GM23248 (cell line): ENCODE measurements around the gene POC1A. TPM values are rescaled to one million over a fixed set of nuclear protein-coding genes. Genes with fewer than 3 reads are reported as not detected.

ENCODE experiments used
- DNase-seq: peaks from one replicate; pipeline ENCODE4 v3.0.0-alpha.2; 2015
- H2AFZ ChIP-seq: fragments of 200-600 bp; sonication (generic); 2 replicates; pipeline ENCODE4 v1.6.1; 2016; ENCODE audit warnings: antibody characterized with exemption
- H3F3A ChIP-seq: fragments of 200-600 bp; sonication (generic); 2 replicates; pipeline ENCODE4 v1.6.1; 2016; ENCODE audit warnings: mild to moderate bottlenecking, antibody characterized with exemption, mixed run types; ENCODE audit not compliant: insufficient read depth
- H3K27ac ChIP-seq: fragments of 200-600 bp; sonication (generic); 2 replicates; pipeline ENCODE4 v1.5.1; 2016; ENCODE audit warnings: mild to moderate bottlenecking
- H3K27me3 ChIP-seq: fragments of 200-600 bp; sonication (generic); replicated peaks from 2 replicates; pipeline ENCODE4 v1.6.1; 2016; ENCODE audit warnings: mild to moderate bottlenecking; ENCODE audit not compliant: insufficient read depth
- H3K36me3 ChIP-seq: fragments of 200-600 bp; sonication (generic); 2 replicates; pipeline ENCODE4 v1.6.1; 2016; ENCODE audit warnings: low read depth, mild to moderate bottlenecking
- H3K4me1 ChIP-seq: fragments of 200-600 bp; sonication (generic); 2 replicates; pipeline ENCODE4 v1.6.1; 2016; ENCODE audit warnings: mild to moderate bottlenecking; ENCODE audit not compliant: insufficient read depth
- H3K4me2 ChIP-seq: fragments of 200-600 bp; sonication (generic); one replicate; pipeline ENCODE4 v1.6.1; 2016; ENCODE audit warnings: mild to moderate bottlenecking; ENCODE audit not compliant: unreplicated experiment
- H3K4me3 ChIP-seq: fragments of 200-600 bp; sonication (generic); 2 replicates; pipeline ENCODE4 v1.5.1; 2016; ENCODE audit warnings: mild to moderate bottlenecking
- H3K79me2 ChIP-seq: fragments of 200-600 bp; sonication (generic); 2 replicates; pipeline ENCODE4 v1.6.1; 2016; ENCODE audit warnings: mild to moderate bottlenecking; ENCODE audit not compliant: insufficient read depth
- H3K9ac ChIP-seq: fragments of 200-600 bp; sonication (generic); 2 replicates; pipeline ENCODE4 v1.6.1; 2016; ENCODE audit warnings: mild to moderate bottlenecking
- H3K9me2 ChIP-seq: fragments of 200-600 bp; sonication (generic); 2 replicates; pipeline ENCODE4 v1.6.1; 2016; ENCODE audit warnings: mixed run types, mild to moderate bottlenecking, moderate library complexity; ENCODE audit not compliant: insufficient read depth
- H3K9me3 ChIP-seq: fragments of 200-600 bp; sonication (generic); one replicate; pipeline ENCODE4 v1.6.1; 2017; ENCODE audit warnings: low read depth
- H4K20me1 ChIP-seq: fragments of 200-600 bp; sonication (generic); 2 replicates; pipeline ENCODE4 v1.6.0; 2016; ENCODE audit not compliant: insufficient read depth
- EZH2 ChIP-seq: fragments of 200-600 bp; sonication (generic); IDR thresholded peaks from 2 replicates; pipeline ENCODE4 v1.6.1; 2018; ENCODE audit warnings: antibody characterized with exemption, mild to moderate bottlenecking; ENCODE audit not compliant: insufficient read depth, poor library complexity, severe bottlenecking
- EZH2phosphoT487 ChIP-seq: fragments of 200-600 bp; sonication (generic); IDR thresholded peaks from 2 replicates; pipeline ENCODE4 v1.6.1; 2018; ENCODE audit warnings: antibody characterized with exemption, moderate library complexity, mild to moderate bottlenecking, low read depth; ENCODE audit not compliant: insufficient read depth
- WGBS, 2 experiments: methylation state at CpG; one replicate each; pipeline ENCODE4 v1.1.6; 2015 to 2017; ENCODE audit warnings: low lambda C conversion rate in 2 of 2, low coverage in 1 of 2; ENCODE audit errors: missing lambda C conversion rate in 2 of 2; 5-methylcytosine and 5-hydroxymethylcytosine counted together
- in situ Hi-C: fragments of 300-500 bp; cut with MboI; formaldehyde crosslinking; loops from 2 replicates; pipeline ENCODE4 v1.15.0; 2020
- polyA plus RNA-seq: library from polyadenylated mRNA; unstranded; fragments of >200 nt; fragmentation: Nextera tagmentation; extraction: Ambion mirVana; gene quantifications from 2 replicates; pipeline ENCODE4 v1.2.1, GENCODE V29; 2016
- total RNA-seq: library from RNA; depleted of rRNA; stranded (reverse); fragments of >200 nt; shearing (Covaris generic); gene quantifications from 2 replicates; pipeline ENCODE4 v1.2.3, GENCODE V29; 2014

Gene POC1A
- total and polyA plus RNA-seq, 2 experiments from 2014 or later, result 5.2 to 11.0 TPM

GRCh38 chr3:52084954-52085680 lies 69.1 kb downstream of the POC1A start:
- Histone ChIP-seq H3K79me2 (no peaks in the 10 kb centered on the region), H3K4me2 (no peak overlapping the region), H3K9ac (no peak overlapping the region), H3K9me2 (no peaks in the 10 kb centered on the region), H3K9me3 (no peaks in the 10 kb centered on the region), H3K27ac (no peak overlapping the region), H3K4me1 (peaks cover 21% of the 10 kb centered on the region), H3K36me3 (no peaks in the 10 kb centered on the region), H3K27me3 (no peaks in the 10 kb centered on the region), H2AFZ (no peak overlapping the region), H3F3A (no peaks in the 10 kb centered on the region), H3K4me3 (no peak overlapping the region), H4K20me1 (no peaks in the 10 kb centered on the region)
- no peak for DNase-seq
- no peak for TF ChIP-seq EZH2phosphoT487
- 94 to 96% methylated on average over 7 to 12 of the region's 13 CpGs for WGBS, 2 experiments
- in situ Hi-C loops, result no loop called here

- no peak overlapping the region for H2AFZ ChIP-seq
- H3K27me3 ChIP-seq, result no peaks in the 10 kb centered on the region
- H3K9me2 ChIP-seq, result no peaks in the 10 kb centered on the region
- DNase-seq, result no peak
- no peak overlapping the region for H3K27ac ChIP-seq
- H3K36me3 ChIP-seq, result no peaks in the 10 kb centered on the region
- peaks cover 14% of the 10 kb centered on the region; the same call in 1 of the 2 replicates for H3K4me1 ChIP-seq
- H3K4me2 ChIP-seq, result no peak overlapping the region
- H3K4me3 ChIP-seq, result no peak overlapping the region
- no peaks in the 10 kb centered on the region for H3K9me3 ChIP-seq
- TF ChIP-seq EZH2phosphoT487 (no peak), EZH2 (no peak)
- H3K9ac ChIP-seq, result no peak overlapping the region
- no peaks in the 10 kb centered on the region for H3F3A ChIP-seq
- no peaks in the 10 kb centered on the region for H4K20me1 ChIP-seq
- no peaks in the 10 kb centered on the region for H3K79me2 ChIP-seq
- WGBS, 2 experiments, result 88 to 90% methylated on average over 9 of the region's 9 CpGs
- in situ Hi-C loops, result no loop called here
These were observed 69.8 kb downstream of the POC1A start for GRCh38 chr3:52084216-52084945.

DNA sequence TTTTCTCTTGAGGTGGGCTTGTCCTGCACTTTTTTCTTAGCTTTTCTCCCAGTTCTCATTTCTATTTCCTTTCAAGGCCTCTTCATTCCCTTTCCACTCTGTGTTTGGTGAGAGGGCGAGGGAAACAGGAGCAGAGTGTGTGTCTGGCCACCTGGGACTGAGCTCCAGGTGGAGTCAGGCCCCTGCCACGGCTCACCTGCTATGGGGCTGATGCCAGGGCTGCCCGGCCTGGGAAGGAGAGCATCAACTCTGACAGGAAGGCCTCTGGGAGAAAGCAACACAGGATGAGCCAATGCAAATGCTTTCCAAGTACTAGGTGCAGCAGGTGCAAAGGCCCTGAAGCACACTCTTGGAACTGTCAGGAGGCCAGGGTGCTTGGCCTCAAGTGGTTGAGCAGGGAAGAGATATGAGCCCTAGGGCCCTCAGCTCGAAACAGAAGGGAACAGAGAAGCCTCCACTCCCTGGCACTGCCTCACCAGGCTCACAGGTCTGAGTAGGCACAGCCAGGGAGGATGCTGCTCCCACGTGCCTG lies 70.6 kb downstream of the POC1A start:
- Histone ChIP-seq H3F3A (no peaks in the 10 kb centered on the region), H3K36me3 (no peaks in the 10 kb centered on the region), H3K9me2 (no peaks in the 10 kb centered on the region), H3K4me3 (no peak overlapping the region), H3K27ac (no peak overlapping the region), H3K4me1 (peaks cover 9% of the 10 kb centered on the region; the same call in 1 of the 2 replicates), H3K4me2 (no peak overlapping the region), H3K79me2 (no peaks in the 10 kb centered on the region), H4K20me1 (no peaks in the 10 kb centered on the region), H3K9me3 (no peaks in the 10 kb centered on the region), H3K27me3 (no peaks in the 10 kb centered on the region), H3K9ac (no peak overlapping the region), H2AFZ (no peak overlapping the region)
- DNase-seq, result no peak
- in situ Hi-C loops, result no loop called here
- TF ChIP-seq EZH2, result no peak
- TF ChIP-seq EZH2phosphoT487, result no peak
- WGBS, 2 experiments, result 77 to 82% methylated on average over 5 of the region's 5 CpGs

DNA sequence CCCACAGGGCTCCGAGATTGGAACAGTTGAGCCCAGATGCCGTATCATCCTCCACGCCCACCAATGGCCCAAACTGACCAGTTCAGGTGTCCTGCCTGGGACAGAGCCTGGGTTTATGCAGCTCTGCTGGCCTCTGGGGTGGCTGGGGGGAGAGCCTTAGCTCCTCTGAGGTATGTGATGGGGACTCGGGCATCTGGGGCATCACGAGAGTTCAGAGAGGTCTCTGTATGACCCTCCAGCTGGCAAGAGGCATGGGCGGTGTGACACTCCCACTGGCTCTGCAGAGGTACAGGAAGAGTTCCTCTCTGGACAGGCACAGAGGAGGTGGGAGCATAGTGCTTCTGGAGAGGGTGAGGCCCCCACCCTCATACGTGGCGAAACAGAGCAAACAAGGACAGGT lies 71.3 kb downstream of the POC1A start:
- 90 to 96% methylated on average over 8 of the region's 8 CpGs for WGBS, 2 experiments
- no peaks in the 10 kb centered on the region for H3K9me2 ChIP-seq

More for the DNA sequence above, 71.3 kb downstream of the POC1A start:
- no peak for DNase-seq
- H3K9ac ChIP-seq, result no peak overlapping the region
- no peak overlapping the region for H2AFZ ChIP-seq
- in situ Hi-C loops, result no loop called here
- H3K4me1 ChIP-seq, result peaks cover 9% of the 10 kb centered on the region; the same call in 1 of the 2 replicates
- no peak overlapping the region for H3K4me2 ChIP-seq
- H3K36me3 ChIP-seq, result no peaks in the 10 kb centered on the region
- no peaks in the 10 kb centered on the region for H3F3A ChIP-seq
- H3K4me3 ChIP-seq, result no peak overlapping the region
- TF ChIP-seq EZH2, result no peak
- no peak for TF ChIP-seq EZH2phosphoT487
- no peaks in the 10 kb centered on the region for H3K27me3 ChIP-seq
- H4K20me1 ChIP-seq, result no peaks in the 10 kb centered on the region
- H3K27ac ChIP-seq, result no peak overlapping the region
- H3K79me2 ChIP-seq, result no peaks in the 10 kb centered on the region
- H3K9me3 ChIP-seq, result no peaks in the 10 kb centered on the region
